Pancreas (tissue), 10 donors: ENCODE results near the gene ALK. TPM values are rescaled to one million over a fixed set of nuclear protein-coding genes. Genes with fewer than 3 reads are reported as not detected.

Experiments used
- ATAC-seq, 4 donors: fragments of 200-7000 bp; cut with Tn5 transposase; one replicate each; pipeline versions ENCODE4 v1.8.0 to v1.9.1; 2020; ENCODE audit warnings: mild to moderate bottlenecking in 4 of 4, moderate library complexity in 4 of 4
- DNase-seq, 6 donors: peaks; one replicate each; pipeline ENCODE4 v3.0.0-alpha.2; 2020
- FAIRE-seq: peaks from 2 replicates; lab custom pipeline; 2012; peaks lifted over from hg19 to GRCh38; lab: Jason Lieb, UNC
- H3K27ac ChIP-seq, 4 donors: fragments of 200-600 bp; sonication (generic); 1 replicate in 3 of 4; 2 replicates in 1 of 4; pipeline versions ENCODE4 v1.5.0 to v1.8.0; 2020
- H3K27me3 ChIP-seq, 4 donors: fragments of 200-600 bp; one replicate each; pipeline ENCODE4 v1.8.0; 2021
- H3K36me3 ChIP-seq, 3 donors: fragments of 200-600 bp; sonication (generic) in 1 of 3; one replicate each; pipeline versions ENCODE4 v1.5.0 to v1.8.0; 2020 to 2021
- H3K4me1 ChIP-seq, 3 donors: fragments of 200-600 bp; one replicate each; pipeline ENCODE4 v1.8.0; 2021
- H3K4me3 ChIP-seq, 4 donors: fragments of 200-600 bp; sonication (generic) in 2 of 4; one replicate each; pipeline versions ENCODE4 v1.5.0 to v1.8.0; 2020 to 2021
- H3K9me3 ChIP-seq, 4 donors: fragments of 200-600 bp; one replicate each; pipeline ENCODE4 v1.8.0; 2021
- WGBS, 2 donors: extraction: QIAGEN DNeasy Blood & Tissue Kit; methylation state at CpG; one replicate each; pipeline ENCODE4 v1.1.7; 2013; 5-methylcytosine and 5-hydroxymethylcytosine counted together
- intact Hi-C, 3 donors: fragments of 100-400 bp; cut with DNase I; formaldehyde crosslinking; loops; one replicate each; pipeline versions ENCODE4 v1.11.1 to v1.14.2; 2022
- polyA plus RNA-seq, 2 donors: library from polyadenylated mRNA; stranded (reverse); fragments of 200-250 nt; gene quantifications; one replicate each; pipeline ENCODE4 v1.2.3, GENCODE V29; 2013
- total RNA-seq, 6 donors: library from RNA; stranded (reverse); fragmentation: NEBNext Ultra II Directional in 4 of 6; extraction: Animal tissue kit (Norgen Biotek cat#: 25700) in 4 of 6; gene quantifications; one replicate each; pipeline versions ENCODE4 v1.2.1 to v1.2.4, GENCODE V29; 2021 to 2023
- TF ChIP-seq, protein P1 (sequence below), 4 donors: fragments of 200-600 bp; sonication (generic) in 3 of 4; IDR thresholded peaks; one replicate each; pipeline versions ENCODE4 v1.5.0 to v1.8.0; 2021; ENCODE audit warnings: antibody characterized with exemption in 4 of 4
- donor health status: healthy with polysubstance abuse.
- donor health status: DM: no; HTN: no; CAD: no; lungs with moderate emphysema.
- donor health status: DM: no; HTN: no; CAD: no.
- donor health status: control.
- donor health status: control.
- donor health status: Bipolar disorder and iron deficiency.
- donor health status: DM: yes; HTN: yes; CAD: no.
- donor health status: DM: no; HTN: no; CAD: no.
- donor health status: DM: no; HTN: no; CAD: no.
- donor health status: DM: yes; HTN: yes; CAD: no.

Gene ALK
- total and polyA plus RNA-seq, 8 donors = 0.05 to 0.17 (median 0.09) TPM; not detected in 2

- no peaks in the 10 kb centered on the region for H3K27me3 ChIP-seq
- TF ChIP-seq, protein P1, sequence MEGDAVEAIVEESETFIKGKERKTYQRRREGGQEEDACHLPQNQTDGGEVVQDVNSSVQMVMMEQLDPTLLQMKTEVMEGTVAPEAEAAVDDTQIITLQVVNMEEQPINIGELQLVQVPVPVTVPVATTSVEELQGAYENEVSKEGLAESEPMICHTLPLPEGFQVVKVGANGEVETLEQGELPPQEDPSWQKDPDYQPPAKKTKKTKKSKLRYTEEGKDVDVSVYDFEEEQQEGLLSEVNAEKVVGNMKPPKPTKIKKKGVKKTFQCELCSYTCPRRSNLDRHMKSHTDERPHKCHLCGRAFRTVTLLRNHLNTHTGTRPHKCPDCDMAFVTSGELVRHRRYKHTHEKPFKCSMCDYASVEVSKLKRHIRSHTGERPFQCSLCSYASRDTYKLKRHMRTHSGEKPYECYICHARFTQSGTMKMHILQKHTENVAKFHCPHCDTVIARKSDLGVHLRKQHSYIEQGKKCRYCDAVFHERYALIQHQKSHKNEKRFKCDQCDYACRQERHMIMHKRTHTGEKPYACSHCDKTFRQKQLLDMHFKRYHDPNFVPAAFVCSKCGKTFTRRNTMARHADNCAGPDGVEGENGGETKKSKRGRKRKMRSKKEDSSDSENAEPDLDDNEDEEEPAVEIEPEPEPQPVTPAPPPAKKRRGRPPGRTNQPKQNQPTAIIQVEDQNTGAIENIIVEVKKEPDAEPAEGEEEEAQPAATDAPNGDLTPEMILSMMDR (IDR thresholded peaks at IDR 0.05) = no peak
Measured at GRCh38 chr2:29273685-29274611, 647.4 kb downstream of the ALK start.

GRCh38 chr2:29273004-29273684 is 648.2 kb downstream of the ALK start:
- Histone ChIP-seq H3K36me3 (no peaks in the 10 kb centered on the region), H3K9me3 (no peaks in the 10 kb centered on the region), H3K27ac (no peak overlapping the region), H3K27me3 (no peaks in the 10 kb centered on the region), H3K4me3 (no peak overlapping the region), H3K4me1 (no peaks in the 10 kb centered on the region)
- no peak for ATAC-seq
- no peak for DNase-seq
- FAIRE-seq = no peak
- TF ChIP-seq, protein P1 (IDR thresholded peaks at IDR 0.05) = no peak
- intact Hi-C loops = no loop called here
- 88 to 91% methylated on average over 6 of the region's 6 CpGs for WGBS, 2 donors

More at GRCh38 chr2:29273685-29274611, 647.4 kb downstream of the ALK start:
- Histone ChIP-seq H3K4me3 (no peak overlapping the region), H3K4me1 (no peaks in the 10 kb centered on the region), H3K36me3 (no peaks in the 10 kb centered on the region), H3K27ac (no peak overlapping the region), H3K9me3 (no peaks in the 10 kb centered on the region)
- FAIRE-seq (no peak), DNase-seq (no peak), ATAC-seq (peak in 1 of 4 donors; percentile 72)
- 86 to 88% methylated on average over 6 of the region's 6 CpGs for WGBS, 2 donors
- intact Hi-C loops = no loop called here

- TF ChIP-seq, protein P1 (IDR thresholded peaks at IDR 0.05) = no peak
- 85 to 87% methylated on average over 5 of the region's 5 CpGs for WGBS, 2 donors
- Histone ChIP-seq H3K4me1 (no peaks in the 10 kb centered on the region), H3K4me3 (no peak overlapping the region), H3K27ac (no peak overlapping the region), H3K27me3 (no peaks in the 10 kb centered on the region), H3K9me3 (no peaks in the 10 kb centered on the region), H3K36me3 (no peaks in the 10 kb centered on the region)
- DNase-seq (no peak), FAIRE-seq (no peak), ATAC-seq (no peak)
- intact Hi-C loops = no loop called here
Measured at GRCh38 chr2:29272311-29272710, 649.1 kb downstream of the ALK start.

DNA sequence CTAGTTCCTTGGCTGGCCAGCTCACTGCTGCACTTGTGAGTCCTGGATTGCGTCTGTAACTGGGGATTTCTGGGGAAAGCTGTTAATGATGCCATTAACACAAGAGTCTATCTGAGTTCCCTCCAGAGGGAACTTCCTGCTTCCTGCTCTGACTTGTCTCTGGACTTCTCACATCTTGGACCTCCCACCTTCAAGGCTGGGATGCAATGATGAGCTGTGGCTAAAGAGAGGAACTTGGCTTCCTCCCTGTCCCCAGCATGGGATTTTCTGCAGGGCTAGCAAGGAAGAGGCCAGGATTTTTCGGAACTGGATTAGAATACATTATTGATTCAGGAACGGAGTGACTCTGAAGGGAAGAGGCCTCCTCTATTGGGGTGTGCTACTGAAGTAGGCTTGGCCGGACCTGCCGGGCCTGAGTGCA is 650.7 kb downstream of the ALK start:
- Histone ChIP-seq H3K36me3 (no peaks in the 10 kb centered on the region), H3K4me1 (no peaks in the 10 kb centered on the region), H3K27me3 (no peaks in the 10 kb centered on the region), H3K9me3 (no peaks in the 10 kb centered on the region), H3K27ac (no peak overlapping the region), H3K4me3 (no peak overlapping the region)
- FAIRE-seq (no peak), DNase-seq (no peak), ATAC-seq (no peak)
- 90 to 92% methylated on average over 5 of the region's 5 CpGs for WGBS, 2 donors
- intact Hi-C loops = no loop called here
- TF ChIP-seq, protein P1 (IDR thresholded peaks at IDR 0.05) = no peak
